CD14-positive monocyte (primary cell): ENCODE measurements around the gene FGGY. TPM values are rescaled to one million over a fixed set of nuclear protein-coding genes. Genes with fewer than 3 reads are reported as not detected.

Source experiments
- DNase-seq, 3 donors: peaks; one replicate each; pipeline ENCODE4 v3.0.0-alpha.2; 2011 to 2022
- H2AFZ ChIP-seq: 2 replicates; pipeline ENCODE4 v1.6.0; 2012; ENCODE audit warnings: mild to moderate bottlenecking, low read depth, low read length, inconsistent platforms; ENCODE audit not compliant: insufficient read depth, poor library complexity, severe bottlenecking
- H3K27ac ChIP-seq, 2 donors: 1 replicate in 1 of 2; 2 replicates in 1 of 2; pipeline ENCODE4 v1.5.1; 2012 to 2013; ENCODE audit warnings: low read length in 2 of 2, control low read depth in 1 of 2, inconsistent platforms in 1 of 2, low read depth in 1 of 2, mild to moderate bottlenecking in 1 of 2
- H3K27me3 ChIP-seq, 2 donors: one replicate each; pipeline versions ENCODE4 v1.6.0 to v1.6.1; 2011 to 2013; ENCODE audit warnings: low read length in 2 of 2; ENCODE audit not compliant: control insufficient read depth in 2 of 2, insufficient read depth in 2 of 2
- H3K36me3 ChIP-seq, 2 donors: replicated peaks in 1 of 2; 1 replicate in 1 of 2; 2 replicates in 1 of 2; pipeline versions ENCODE4 v1.5.1 to v1.6.1; 2012 to 2013; ENCODE audit warnings: low read length in 2 of 2, control low read depth in 1 of 2, inconsistent platforms in 1 of 2, mild to moderate bottlenecking in 1 of 2; ENCODE audit not compliant: insufficient read depth in 2 of 2, control insufficient read depth in 1 of 2
- H3K4me1 ChIP-seq, 2 donors: 1 replicate in 1 of 2; 2 replicates in 1 of 2; pipeline versions ENCODE4 v1.5.1 to v1.6.1; 2012 to 2013; ENCODE audit warnings: low read length in 2 of 2, control low read depth in 1 of 2, inconsistent platforms in 1 of 2, mild to moderate bottlenecking in 1 of 2, moderate library complexity in 1 of 2; ENCODE audit not compliant: insufficient read depth in 2 of 2, control insufficient read depth in 1 of 2
- H3K4me2 ChIP-seq: replicated peaks from 2 replicates; pipeline ENCODE3; 2012; ENCODE audit warnings: low read length, moderate library complexity, mild to moderate bottlenecking; ENCODE audit not compliant: poor library complexity, severe bottlenecking; ENCODE audit errors: extremely low read depth
- H3K4me3 ChIP-seq, 3 experiments: fragments of 200-600 bp in 1 of 3; sonication (generic) in 1 of 3; replicated peaks in 1 of 3; 1 replicate in 2 of 3; 2 replicates in 1 of 3; pipeline ENCODE4 v1.5.1; 2011 to 2013; ENCODE audit warnings: low read length in 3 of 3, mild to moderate bottlenecking in 3 of 3, control low read depth in 2 of 3, low read depth in 2 of 3, inconsistent platforms in 1 of 3, moderate library complexity in 1 of 3
- H3K79me2 ChIP-seq: 2 replicates; pipeline ENCODE4 v1.6.0; 2012; ENCODE audit warnings: mild to moderate bottlenecking, control low read depth, inconsistent platforms, low read length, moderate library complexity; ENCODE audit not compliant: insufficient read depth
- H3K9ac ChIP-seq: 2 replicates; pipeline ENCODE4 v1.6.0; 2017; ENCODE audit warnings: low read length, mild to moderate bottlenecking; ENCODE audit not compliant: insufficient read depth, poor library complexity, severe bottlenecking
- H3K9me3 ChIP-seq, 2 donors: replicated peaks in 1 of 2; 1 replicate in 1 of 2; 2 replicates in 1 of 2; pipeline versions ENCODE4 v1.5.1 to v1.6.1; 2012 to 2013; ENCODE audit warnings: low read length in 2 of 2, control low read depth in 1 of 2; ENCODE audit not compliant: control insufficient read depth in 1 of 2, insufficient read depth in 1 of 2
- H4K20me1 ChIP-seq: 2 replicates; pipeline ENCODE4 v1.6.0; 2012; ENCODE audit warnings: mild to moderate bottlenecking, low read length, control low read depth, moderate library complexity; ENCODE audit not compliant: insufficient read depth
- H3K27ac Mint-ChIP-seq, 7 donors: one replicate each; pipeline ENCODE4 v1.8.0; 2020; ENCODE audit warnings: mild to moderate bottlenecking in 7 of 7, mixed read lengths in 7 of 7, moderate library complexity in 6 of 7, inconsistent platforms in 2 of 7
- H3K27me3 Mint-ChIP-seq, 3 donors: one replicate each; pipeline ENCODE4 v1.8.0; 2021 to 2022; ENCODE audit warnings: low read depth in 3 of 3, mild to moderate bottlenecking in 3 of 3, mixed read lengths in 3 of 3, moderate library complexity in 3 of 3, inconsistent platforms in 1 of 3
- H3K36me3 Mint-ChIP-seq, 2 donors: one replicate each; pipeline ENCODE4 v1.8.0; 2020; ENCODE audit warnings: mixed read lengths in 2 of 2, inconsistent platforms in 1 of 2, mild to moderate bottlenecking in 1 of 2
- H3K4me1 Mint-ChIP-seq: one replicate; pipeline ENCODE4 v1.8.0; 2020; ENCODE audit warnings: mild to moderate bottlenecking, mixed read lengths
- H3K4me3 Mint-ChIP-seq, 2 donors: one replicate each; pipeline ENCODE4 v1.8.0; 2020; ENCODE audit warnings: mild to moderate bottlenecking in 2 of 2, mixed read lengths in 2 of 2, moderate library complexity in 1 of 2
- H3K9me3 Mint-ChIP-seq, 7 donors: one replicate each; pipeline ENCODE4 v1.8.0; 2020 to 2022; ENCODE audit warnings: mixed read lengths in 7 of 7, mild to moderate bottlenecking in 6 of 7, moderate library complexity in 6 of 7, inconsistent platforms in 2 of 7
- CTCF ChIP-seq: fragments of 200-600 bp; IDR thresholded peaks from one replicate; pipeline ENCODE4 v1.8.0; 2022; ENCODE audit warnings: antibody characterized with exemption, mild to moderate bottlenecking
- intact Hi-C, 2 donors: fragments of 100-400 bp; cut with micrococcal nuclease; formaldehyde crosslinking; loops; one replicate each; pipeline versions ENCODE4 v1.15.0 to v1.15.1; 2023
- polyA plus RNA-seq, 3 donors: library from polyadenylated mRNA; depleted of rRNA in 1 of 3; unstranded in 2 of 3; stranded (reverse) in 1 of 3; fragments of 300-500 nt in 2 of 3; fragments of >200 nt in 1 of 3; fragmentation: Illumina TruSeq in 2 of 3; gene quantifications; 1 replicate in 2 of 3; 2 replicates in 1 of 3; pipeline ENCODE4 v1.2.3, GENCODE V29; 2012 to 2021

Gene FGGY
- polyA plus RNA-seq, 3 donors = 2.3 to 4.3 (median 2.9) TPM

GRCh38 chr1:59601811-59602210, 304.9 kb downstream of the FGGY start:
- intact Hi-C loops = no loop called here
- Mint-ChIP-seq H3K4me3 (no peak overlapping the region), H3K27me3 (peaks cover 1 to 5% (median 3%) of the 10 kb centered on the region in 3 donors), H3K27ac (no peak overlapping the region), H3K4me1 (no peaks in the 10 kb centered on the region), H3K36me3 (no peaks in the 10 kb centered on the region), H3K9me3 (no peaks in the 10 kb centered on the region)
- Histone ChIP-seq H3K4me1 (no peaks in the 10 kb centered on the region), H4K20me1 (no peaks in the 10 kb centered on the region), H3K27me3 (no peaks in the 10 kb centered on the region), H3K79me2 (no peaks in the 10 kb centered on the region), H3K27ac (no peak overlapping the region), H3K4me3 (no peak overlapping the region), H3K9me3 (no peaks in the 10 kb centered on the region), H3K4me2 (no peak overlapping the region), H3K36me3 (no peaks in the 10 kb centered on the region), H3K9ac (no peak overlapping the region), H2AFZ (no peak overlapping the region)
- no peak for TF ChIP-seq CTCF
- no peak for DNase-seq

GRCh38 chr1:59604191-59604590, 307.3 kb downstream of the FGGY start:
- no peak overlapping the region for H2AFZ ChIP-seq
- peaks cover 1 to 2% (median 1%) of the 10 kb centered on the region in 3 donors for H3K27me3 Mint-ChIP-seq
- H3K9ac ChIP-seq = no peak overlapping the region
- H3K27ac Mint-ChIP-seq = no peak overlapping the region
- no peak for DNase-seq
- H3K4me1 Mint-ChIP-seq = no peaks in the 10 kb centered on the region
- H3K27ac ChIP-seq = no peak overlapping the region
- no peaks in the 10 kb centered on the region for H3K36me3 ChIP-seq
- H3K4me3 Mint-ChIP-seq = no peak overlapping the region
- TF ChIP-seq CTCF = no peak
- H4K20me1 ChIP-seq = no peaks in the 10 kb centered on the region
- H3K9me3 ChIP-seq = no peaks in the 10 kb centered on the region
- H3K4me3 ChIP-seq = no peak overlapping the region
- H3K4me1 ChIP-seq = no peaks in the 10 kb centered on the region
- H3K79me2 ChIP-seq = no peaks in the 10 kb centered on the region
- H3K9me3 Mint-ChIP-seq = peaks cover 0 to 8% (median 2%) of the 10 kb centered on the region in 7 donors
- H3K27me3 ChIP-seq = no peaks in the 10 kb centered on the region
- intact Hi-C loops = no loop called here
- peaks cover 0 to 8% of the 10 kb centered on the region in 2 donors for H3K36me3 Mint-ChIP-seq
- H3K4me2 ChIP-seq = no peak overlapping the region
